WTC11 (cell line): ENCODE data around the gene GPR18.

ENCODE experiments used
- FOXP1 ChIP-seq: sonication (generic); formaldehyde crosslinking; IDR thresholded peaks from 2 replicates; pipeline ENCODE4 v1.8.0; 2022; ENCODE audit warnings: missing genetic modification reagents, mild to moderate bottlenecking, moderate library complexity, borderline replicate concordance
- JUN ChIP-seq: sonication (generic); formaldehyde crosslinking; IDR thresholded peaks from 2 replicates; pipeline ENCODE4 v1.8.0; 2023; ENCODE audit warnings: mild to moderate bottlenecking, missing genetic modification reagents
- NFYB ChIP-seq: sonication (generic); formaldehyde crosslinking; conservative IDR thresholded peaks from 2 replicates; pipeline ENCODE4 v1.8.0; 2022; ENCODE audit warnings: low read depth, missing genetic modification reagents
- TEAD4 ChIP-seq: sonication (generic); formaldehyde crosslinking; IDR thresholded peaks from 2 replicates; pipeline ENCODE4 v1.8.0; 2022; ENCODE audit warnings: mild to moderate bottlenecking, missing genetic modification reagents
- ZBTB21 ChIP-seq: sonication (generic); formaldehyde crosslinking; IDR thresholded peaks from 2 replicates; pipeline ENCODE4 v1.8.1; 2023; ENCODE audit warnings: mild to moderate bottlenecking, missing genetic modification reagents, borderline replicate concordance

GRCh38 chr13:99221567-99222239, 36.5 kb downstream of the GPR18 start:
- TF ChIP-seq NFYB (CRISPR knock-in tag) (no peak), FOXP1 (no peak), TEAD4 (no peak), ZBTB21 (CRISPR knock-in tag) (no peak), JUN (CRISPR knock-in tag) (no peak)
